Neural progenitor cell (in vitro differentiated cells): ENCODE results near the gene PHKG1.

ENCODE experiments used
- CTCF ChIP-seq: fragments of 200-600 bp; sonication (generic); IDR thresholded peaks from 2 replicates; pipeline ENCODE4 v1.5.1; 2017; ENCODE audit warnings: antibody characterized with exemption, mild to moderate bottlenecking
- EZH2 ChIP-seq: fragments of 200-600 bp; sonication (generic); IDR thresholded peaks from 2 replicates; pipeline ENCODE4 v1.6.1; 2017; ENCODE audit warnings: antibody characterized with exemption, mild to moderate bottlenecking, moderate library complexity

GRCh38 chr7:56110611-56111010 is 17.9 kb upstream of the PHKG1 start:
- TF ChIP-seq CTCF = no peak
- no peak for TF ChIP-seq EZH2
